ENCODE measurements around the gene CYCS.

GRCh38 chr7:25118048-25118753 lies 6.9 kb downstream of the CYCS start:
- TF ChIP-seq CTCF (IDR thresholded peaks at IDR 0.05 in 2 of 3, conservative IDR thresholded peaks at IDR 0.05 in 1 of 3; ENCODE audit: control insufficient read depth in 2 of 3, extremely low read depth in 1 of 3, insufficient read depth in 1 of 3, low read depth in 3 of 3, low read length in 3 of 3) = no peak
- no peak for TF ChIP-seq CHD2 (IDR thresholded peaks at IDR 0.05; ENCODE audit: borderline replicate concordance, low read depth, low read length)
- no peak for TF ChIP-seq MAX (IDR thresholded peaks at IDR 0.05; ENCODE audit: low read depth, low read length)
